ACC112 (cell line): Measurements from ENCODE around the gene C1orf74.

ENCODE experiments used
- H2AFZ ChIP-seq: fragments of 200-600 bp; sonication (generic); one replicate; pipeline ENCODE4 v1.6.0; 2017; ENCODE audit warnings: antibody characterized with exemption, low read length; ENCODE audit not compliant: unreplicated experiment
- H3K27ac ChIP-seq: fragments of 200-600 bp; sonication (generic); 2 replicates; pipeline ENCODE4 v1.5.1; 2014; ENCODE audit warnings: low read depth, mild to moderate bottlenecking, antibody characterized with exemption, low read length, moderate library complexity
- H3K27me3 ChIP-seq: fragments of 200-600 bp; sonication (generic); 2 replicates; pipeline ENCODE4 v1.6.1; 2014; ENCODE audit warnings: mild to moderate bottlenecking, antibody characterized with exemption, low read length, moderate library complexity, mixed read lengths; ENCODE audit not compliant: insufficient read depth
- H3K36me3 ChIP-seq: fragments of 200-600 bp; sonication (generic); 2 replicates; pipeline ENCODE4 v1.6.1; 2016; ENCODE audit warnings: mild to moderate bottlenecking, antibody characterized with exemption, low read length, moderate library complexity, mixed read lengths; ENCODE audit not compliant: insufficient read depth
- H3K4me1 ChIP-seq: fragments of 200-600 bp; sonication (generic); one replicate; pipeline ENCODE4 v1.6.1; 2016; ENCODE audit warnings: low read length, mixed read lengths; ENCODE audit not compliant: insufficient read depth, unreplicated experiment, control insufficient read depth
- H3K4me3 ChIP-seq: fragments of 200-600 bp; sonication (generic); 2 replicates; pipeline ENCODE4 v1.5.1; 2014; ENCODE audit warnings: mild to moderate bottlenecking, low read depth, low read length
- H3K79me2 ChIP-seq: fragments of 200-600 bp; sonication (generic); one replicate; pipeline ENCODE4 v1.6.0; 2016; ENCODE audit warnings: low read length; ENCODE audit not compliant: control insufficient read depth, unreplicated experiment, insufficient read depth

C1orf74 gene

GRCh38 chr1:209787551-209787950 lies 3.2 kb upstream of the C1orf74 start:
- Histone ChIP-seq H3K27ac (no peak overlapping the region), H3K36me3 (no peaks in the 10 kb centered on the region), H3K27me3 (peaks cover 40% of the 10 kb centered on the region), H3K4me1 (peaks cover 6% of the 10 kb centered on the region), H2AFZ (no peak overlapping the region), H3K4me3 (no peak overlapping the region), H3K79me2 (peaks cover 10% of the 10 kb centered on the region)

- H3K27me3 ChIP-seq: peaks cover 26% of the 10 kb centered on the region
- no peak overlapping the region for H3K27ac ChIP-seq
- H3K36me3 ChIP-seq: no peaks in the 10 kb centered on the region
- H3K4me1 ChIP-seq: peaks cover 6% of the 10 kb centered on the region
- H3K4me3 ChIP-seq: no peak overlapping the region
- peaks cover 10% of the 10 kb centered on the region for H3K79me2 ChIP-seq
- H2AFZ ChIP-seq: no peak overlapping the region
Observed at GRCh38 chr1:209786146-209786545, 1.8 kb upstream of the C1orf74 start.

GRCh38 chr1:209785592-209785991 lies 1.2 kb upstream of the C1orf74 start:
- Histone ChIP-seq H2AFZ (no peak overlapping the region), H3K4me3 (no peak overlapping the region)

GRCh38 chr1:209783386-209783785 lies 973 bp downstream of the C1orf74 start:
- H3K4me3 ChIP-seq: peak overlapping the region; percentile 83
- no peak overlapping the region for H3K27ac ChIP-seq
- no peak overlapping the region for H2AFZ ChIP-seq
- peaks cover under 1% of the 10 kb centered on the region for H3K27me3 ChIP-seq
- H3K36me3 ChIP-seq: no peaks in the 10 kb centered on the region
- H3K4me1 ChIP-seq: peaks cover 6% of the 10 kb centered on the region
- H3K79me2 ChIP-seq: peaks cover 10% of the 10 kb centered on the region

More at GRCh38 chr1:209785592-209785991, 1.2 kb upstream of the C1orf74 start:
- Histone ChIP-seq H3K27me3 (peaks cover 21% of the 10 kb centered on the region), H3K27ac (no peak overlapping the region), H3K79me2 (peaks cover 10% of the 10 kb centered on the region), H3K36me3 (no peaks in the 10 kb centered on the region), H3K4me1 (peaks cover 6% of the 10 kb centered on the region)

GRCh38 chr1:209780268-209780667 lies 4.1 kb downstream of the C1orf74 start:
- H3K36me3 ChIP-seq: no peaks in the 10 kb centered on the region
- peaks cover 10% of the 10 kb centered on the region for H3K79me2 ChIP-seq
- H3K27me3 ChIP-seq: no peaks in the 10 kb centered on the region
- peaks cover 6% of the 10 kb centered on the region for H3K4me1 ChIP-seq
- H2AFZ ChIP-seq: no peak overlapping the region
- no peak overlapping the region for H3K27ac ChIP-seq
- no peak overlapping the region for H3K4me3 ChIP-seq

GRCh38 chr1:209778102-209778501 lies 6.3 kb downstream of the C1orf74 start:
- Histone ChIP-seq H3K4me1 (no peaks in the 10 kb centered on the region), H3K27ac (no peak overlapping the region), H3K27me3 (no peaks in the 10 kb centered on the region), H2AFZ (no peak overlapping the region), H3K4me3 (no peak overlapping the region), H3K79me2 (peaks cover 3% of the 10 kb centered on the region), H3K36me3 (no peaks in the 10 kb centered on the region)

GRCh38 chr1:209777587-209777986 lies 6.8 kb downstream of the C1orf74 start:
- Histone ChIP-seq H3K4me3 (no peak overlapping the region), H3K27me3 (no peaks in the 10 kb centered on the region), H3K79me2 (no peaks in the 10 kb centered on the region), H2AFZ (no peak overlapping the region), H3K4me1 (no peaks in the 10 kb centered on the region), H3K36me3 (no peaks in the 10 kb centered on the region), H3K27ac (no peak overlapping the region)

GRCh38 chr1:209775678-209776077 lies 8.7 kb downstream of the C1orf74 start:
- H3K4me3 ChIP-seq: no peak overlapping the region
- H3K27me3 ChIP-seq: no peaks in the 10 kb centered on the region
- H3K36me3 ChIP-seq: no peaks in the 10 kb centered on the region

GRCh38 chr1:209774592-209774991 lies 9.8 kb downstream of the C1orf74 start:
- Histone ChIP-seq H3K27me3 (no peaks in the 10 kb centered on the region), H3K27ac (no peak overlapping the region), H3K4me3 (no peak overlapping the region), H3K4me1 (peaks cover 7% of the 10 kb centered on the region), H3K79me2 (no peaks in the 10 kb centered on the region), H3K36me3 (no peaks in the 10 kb centered on the region), H2AFZ (no peak overlapping the region)

More at GRCh38 chr1:209775678-209776077, 8.7 kb downstream of the C1orf74 start:
- Histone ChIP-seq H3K4me1 (no peaks in the 10 kb centered on the region), H3K27ac (no peak overlapping the region), H2AFZ (no peak overlapping the region), H3K79me2 (no peaks in the 10 kb centered on the region)

- H3K4me3 ChIP-seq: no peak overlapping the region
- H3K27ac ChIP-seq: no peak overlapping the region
- peaks cover 19% of the 10 kb centered on the region for H3K4me1 ChIP-seq
- H3K79me2 ChIP-seq: no peaks in the 10 kb centered on the region
- no peaks in the 10 kb centered on the region for H3K27me3 ChIP-seq
- no peak overlapping the region for H2AFZ ChIP-seq
- H3K36me3 ChIP-seq: no peaks in the 10 kb centered on the region
Observed at GRCh38 chr1:209772126-209772525, 12.2 kb downstream of the C1orf74 start.

- H3K36me3 ChIP-seq: no peaks in the 10 kb centered on the region
- no peak overlapping the region for H3K4me3 ChIP-seq
- H3K79me2 ChIP-seq: no peaks in the 10 kb centered on the region
- peaks cover 19% of the 10 kb centered on the region for H3K4me1 ChIP-seq
- no peaks in the 10 kb centered on the region for H3K27me3 ChIP-seq
- H3K27ac ChIP-seq: no peak overlapping the region
- H2AFZ ChIP-seq: no peak overlapping the region
Observed at GRCh38 chr1:209770636-209771415, 13.5 kb downstream of the C1orf74 start.
